Frontal cortex (tissue), 4 donors: ENCODE data around the gene MAD1L1. TPM values are rescaled to one million over a fixed set of nuclear protein-coding genes. Genes with fewer than 3 reads are reported as not detected.
"Not testable (repeated sequence)": the region's sequence is repeated elsewhere in the genome, so short reads cannot be mapped to it uniquely, and the experiment has no call there.

ENCODE experiments used
- DNase-seq, 2 donors: peaks; one replicate each; pipeline ENCODE4 v3.0.0; 2012; ENCODE audit warnings: low spot score in 2 of 2
- FAIRE-seq: peaks from 2 replicates; lab custom pipeline; 2012; peaks lifted over from hg19 to GRCh38; lab: Jason Lieb, UNC
- total RNA-seq: library from RNA; depleted of rRNA; stranded (reverse); fragments of >200 nt; gene quantifications from one replicate; pipeline ENCODE4 v1.2.3, GENCODE V29; 2014
- donor health status: control.
- donor health status: control.
- donor health status: control.

The MAD1L1 gene
- total RNA-seq, 1 donor from 2014 or later, result 37.1 TPM

- not testable (repeated sequence) for FAIRE-seq
These were observed 393.7 kb downstream of the MAD1L1 start for GRCh38 chr7:1838911-1839531.

GRCh38 chr7:1838544-1838872 lies 394.2 kb downstream of the MAD1L1 start:
- DNase-seq, FAIRE-seq: not testable (repeated sequence)

More at GRCh38 chr7:1838911-1839531, 393.7 kb downstream of the MAD1L1 start:
- not testable (repeated sequence) for DNase-seq

- not testable (repeated sequence) for DNase-seq
These were observed 394.8 kb downstream of the MAD1L1 start for GRCh38 chr7:1837696-1838543.

GRCh38 chr7:1831933-1832535 lies 400.7 kb downstream of the MAD1L1 start:
- FAIRE-seq, result not testable (repeated sequence)

More at GRCh38 chr7:1837696-1838543, 394.8 kb downstream of the MAD1L1 start:
- FAIRE-seq, result not testable (repeated sequence)

GRCh38 chr7:1831471-1831870 lies 401.3 kb downstream of the MAD1L1 start:
- FAIRE-seq, DNase-seq: not testable (repeated sequence)

More at GRCh38 chr7:1831933-1832535, 400.7 kb downstream of the MAD1L1 start:
- not testable (repeated sequence) for DNase-seq

- DNase-seq, FAIRE-seq: not testable (repeated sequence)
These were observed 403.1 kb downstream of the MAD1L1 start for GRCh38 chr7:1829668-1830067.

GRCh38 chr7:1829111-1829510 lies 403.6 kb downstream of the MAD1L1 start:
- DNase-seq, result no peak

GRCh38 chr7:1828170-1828569 lies 404.6 kb downstream of the MAD1L1 start:
- DNase-seq, FAIRE-seq: not testable (repeated sequence)

More at GRCh38 chr7:1829111-1829510, 403.6 kb downstream of the MAD1L1 start:
- FAIRE-seq, result no peak

- FAIRE-seq, DNase-seq: not testable (repeated sequence)
These were observed 405.2 kb downstream of the MAD1L1 start for GRCh38 chr7:1827521-1827981.

GRCh38 chr7:1826931-1827330 lies 405.8 kb downstream of the MAD1L1 start:
- not testable (repeated sequence) for FAIRE-seq, DNase-seq

GRCh38 chr7:1825897-1826741 lies 406.6 kb downstream of the MAD1L1 start:
- FAIRE-seq, result no peak

GRCh38 chr7:1825647-1825896 lies 407.2 kb downstream of the MAD1L1 start:
- not testable (repeated sequence) for DNase-seq, FAIRE-seq

More at GRCh38 chr7:1825897-1826741, 406.6 kb downstream of the MAD1L1 start:
- DNase-seq, result no peak

GRCh38 chr7:1824882-1825646 lies 407.7 kb downstream of the MAD1L1 start:
- DNase-seq, FAIRE-seq: not testable (repeated sequence)

- FAIRE-seq, DNase-seq: not testable (repeated sequence)
These were observed 408.4 kb downstream of the MAD1L1 start for GRCh38 chr7:1824151-1824881.

GRCh38 chr7:1823376-1824150 lies 409.2 kb downstream of the MAD1L1 start:
- DNase-seq (no peak), FAIRE-seq (no peak)

- no peak for FAIRE-seq
- DNase-seq, result no peak
These were observed 413.4 kb downstream of the MAD1L1 start for GRCh38 chr7:1819259-1819841.
